ENCODE measurements around the gene SEL1L2.

SEL1L2 gene

GRCh38 chr20:13809855-13810254 is 180.6 kb downstream of the SEL1L2 start:
- no peak for DNase-seq

GRCh38 chr20:13809373-13809772 is 181.0 kb downstream of the SEL1L2 start:
- no peak for DNase-seq

- no peak for DNase-seq
Observed at GRCh38 chr20:13800728-13801134, 189.7 kb downstream of the SEL1L2 start.

- DNase-seq, result no peak
Observed at GRCh38 chr20:13799974-13800373, 190.4 kb downstream of the SEL1L2 start.
